ENCODE data around the gene ATP2A2. TPM values are rescaled to one million over a fixed set of nuclear protein-coding genes. Genes with fewer than 3 reads are reported as not detected.

Gene ATP2A2
- total and polyA plus RNA-seq, 2 experiments from 2014 or later = 47.2 to 225 TPM

DNA sequence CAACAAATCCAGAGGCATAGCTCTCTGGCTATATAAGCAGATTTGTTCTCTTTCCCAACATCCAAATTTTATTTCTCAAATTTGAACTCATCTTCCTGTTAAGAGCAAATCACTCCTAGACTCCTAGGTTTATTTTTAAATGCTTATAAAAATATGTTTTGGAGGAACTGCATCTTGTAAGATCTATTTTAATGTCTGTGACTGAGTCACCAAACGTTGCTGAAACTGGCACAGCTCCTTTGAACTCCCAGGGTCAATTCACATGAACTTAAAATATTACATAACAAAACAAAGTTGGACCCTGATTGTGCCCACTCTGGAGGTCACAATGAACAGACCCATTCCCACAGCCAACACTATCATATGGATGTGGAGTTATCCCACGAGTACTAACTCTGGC lies 98.6 kb downstream of the ATP2A2 start (continued):
- no peak for TF ChIP-seq NANOG (IDR thresholded peaks at IDR 0.05; ENCODE audit: borderline replicate concordance)

- Histone ChIP-seq H3K9me2 (ENCODE audit: insufficient read depth) (no peaks in the 10 kb centered on the region), H2AFZ (no peak overlapping the region), H3K4me1 (ENCODE audit: insufficient read depth) (no peaks in the 10 kb centered on the region), H3K27me3 (ENCODE audit: insufficient read depth) (no peaks in the 10 kb centered on the region), H4K20me1 (replicated peaks; ENCODE audit: insufficient read depth) (peaks cover 24% of the 10 kb centered on the region), H3K36me3 (ENCODE audit: insufficient read depth) (peaks cover 84% of the 10 kb centered on the region), H3F3A (replicated peaks; ENCODE audit: low read depth) (peaks cover 26% of the 10 kb centered on the region), H3K4me3 (no peak overlapping the region), H3K27ac (ENCODE audit: low read depth) (no peak overlapping the region), H3K79me2 (replicated peaks; ENCODE audit: insufficient read depth) (peaks cover 6% of the 10 kb centered on the region), H3K4me2 (no peak overlapping the region)
- TF ChIP-seq EZH2 (IDR thresholded peaks at IDR 0.05; ENCODE audit: low read depth, unreplicated experiment) = no peak
- TF ChIP-seq NANOG (IDR thresholded peaks at IDR 0.05; ENCODE audit: borderline replicate concordance) = no peak
- TF ChIP-seq ZNF462 (CRISPR knock-in tag; IDR thresholded peaks at IDR 0.05) = no peak
- TF ChIP-seq ETS1 (IDR thresholded peaks at IDR 0.05) = no peak
- no peak overlapping the region for H3K4me3 Mint-ChIP-seq
- DNase-seq (ENCODE audit: low spot score) = no peak
- H3K27ac Mint-ChIP-seq = no peak overlapping the region
- no peaks in the 10 kb centered on the region for H3K4me1 Mint-ChIP-seq
- H3K36me3 Mint-ChIP-seq (ENCODE audit: low read depth) = peaks cover 91% of the 10 kb centered on the region
- no peak for ATAC-seq
- no peaks in the 10 kb centered on the region for H3K27me3 Mint-ChIP-seq (ENCODE audit: insufficient read depth, low read depth, poor library complexity)
- H3K9me3 Mint-ChIP-seq = no peaks in the 10 kb centered on the region
These were observed 101.6 kb downstream of the ATP2A2 start for GRCh38 chr12:110382683-110383082.

Small RNA genes lying within 50 kb of the gene (small RNA-seq; reads per million reads assigned to genes)
- not detected for gene RN7SL769P (ENCODE audit: low replicate concordance)

Other genes starting within 250 kb of the ATP2A2 start
- 14.5 and 21.7 TPM in 2 replicates for gene C12orf76, start 232.7 kb upstream of the ATP2A2 start, total RNA-seq (2014; rRNA removed; shearing (Covaris generic))
- 11.1 and 14.3 TPM in 2 replicates for gene C12orf76, start 232.7 kb upstream of the ATP2A2 start, polyA plus RNA-seq (2016; fragmentation: Nextera tagmentation; extraction: Ambion mirVana)
- 7.7 and 17.5 TPM in 2 replicates for gene IFT81, start 156.9 kb upstream of the ATP2A2 start, total RNA-seq (2014; rRNA removed; shearing (Covaris generic))
- 12.8 and 22.3 TPM in 2 replicates for gene IFT81, start 156.9 kb upstream of the ATP2A2 start, polyA plus RNA-seq (2016; fragmentation: Nextera tagmentation; extraction: Ambion mirVana)
- gene ANAPC7, start 122.5 kb downstream of the ATP2A2 start, total RNA-seq (2014; rRNA removed; shearing (Covaris generic)) = 92.7 and 99.3 TPM in 2 replicates
- gene ANAPC7, start 122.5 kb downstream of the ATP2A2 start, polyA plus RNA-seq (2016; fragmentation: Nextera tagmentation; extraction: Ambion mirVana) = 59.0 and 71.0 TPM in 2 replicates
- 378 and 411 TPM in 2 replicates for gene ARPC3, start 169.1 kb downstream of the ATP2A2 start, total RNA-seq (2014; rRNA removed; shearing (Covaris generic))
- 296 and 356 TPM in 2 replicates for gene ARPC3, start 169.1 kb downstream of the ATP2A2 start, polyA plus RNA-seq (2016; fragmentation: Nextera tagmentation; extraction: Ambion mirVana)
- gene GPN3, start 187.0 kb downstream of the ATP2A2 start, total RNA-seq (2014; rRNA removed; shearing (Covaris generic)) = 30.4 and 45.0 TPM in 2 replicates
- 84.6 and 108 TPM in 2 replicates for gene GPN3, start 187.0 kb downstream of the ATP2A2 start, polyA plus RNA-seq (2016; fragmentation: Nextera tagmentation; extraction: Ambion mirVana)
- 20.4 and 27.1 TPM in 2 replicates for gene FAM216A, start 187.6 kb downstream of the ATP2A2 start, total RNA-seq (2014; rRNA removed; shearing (Covaris generic))
- 53.0 and 53.5 TPM in 2 replicates for gene FAM216A, start 187.6 kb downstream of the ATP2A2 start, polyA plus RNA-seq (2016; fragmentation: Nextera tagmentation; extraction: Ambion mirVana)
- 39.1 and 82.1 TPM in 2 replicates for gene VPS29, start 220.9 kb downstream of the ATP2A2 start, total RNA-seq (2014; rRNA removed; shearing (Covaris generic))
- 103 and 115 TPM in 2 replicates for gene VPS29, start 220.9 kb downstream of the ATP2A2 start, polyA plus RNA-seq (2016; fragmentation: Nextera tagmentation; extraction: Ambion mirVana)
- not detected in 2 replicates for gene RAD9B, start 221.1 kb downstream of the ATP2A2 start, total RNA-seq (2014; rRNA removed; shearing (Covaris generic))
- not detected in 2 replicates for gene RAD9B, start 221.1 kb downstream of the ATP2A2 start, polyA plus RNA-seq (2016; fragmentation: Nextera tagmentation; extraction: Ambion mirVana)